WTC11 (cell line): ENCODE measurements around the gene MYMX. TPM values are rescaled to one million over a fixed set of nuclear protein-coding genes. Genes with fewer than 3 reads are reported as not detected.

Source experiments
- ATAC-seq: fragments of 200-7000 bp; cut with Tn5 transposase; 2 replicates; pipeline ENCODE4 v1.10.0; 2021; ENCODE audit warnings: mild to moderate bottlenecking, moderate library complexity
- CTCF ChIA-PET: fragments of 300-600 bp; sonication (Branson Sonifier 250); formaldehyde crosslinking; loops from one replicate; lab custom pipeline; 2021; ENCODE audit warnings: antibody characterized with exemption; lab: Charles Lee
- POLR2A ChIA-PET: fragments of 350-600 bp; sonication (Branson Sonifier 250); formaldehyde crosslinking; loops from one replicate; lab custom pipeline; 2021; ENCODE audit warnings: antibody characterized with exemption; lab: Charles Lee
- DNase-seq: peaks from one replicate; pipeline ENCODE4 v3.0.0; 2021; ENCODE audit warnings: low spot score
- H3K27ac Mint-ChIP-seq: 2 replicates; pipeline ENCODE4 v1.8.0; 2021; ENCODE audit warnings: mixed read lengths
- H3K27me3 Mint-ChIP-seq: 2 replicates; pipeline ENCODE4 v1.8.0; 2021; ENCODE audit warnings: low read depth, mild to moderate bottlenecking, moderate library complexity, mixed read lengths
- H3K36me3 Mint-ChIP-seq: 2 replicates; pipeline ENCODE4 v1.8.0; 2021; ENCODE audit warnings: mixed read lengths
- H3K4me1 Mint-ChIP-seq: 2 replicates; pipeline ENCODE4 v1.8.0; 2022; ENCODE audit warnings: mixed read lengths
- H3K4me3 Mint-ChIP-seq: 2 replicates; pipeline ENCODE4 v1.8.0; 2021; ENCODE audit warnings: mild to moderate bottlenecking, moderate library complexity, mixed read lengths
- H3K9me3 Mint-ChIP-seq: 2 replicates; pipeline ENCODE4 v1.8.0; 2021; ENCODE audit warnings: mixed read lengths
- ARID4B ChIP-seq: sonication (generic); formaldehyde crosslinking; IDR thresholded peaks from 2 replicates; pipeline ENCODE4 v1.8.0; 2023; ENCODE audit warnings: missing genetic modification reagents, mild to moderate bottlenecking, borderline replicate concordance
- CREB1 ChIP-seq: sonication (generic); formaldehyde crosslinking; IDR thresholded peaks from 2 replicates; pipeline ENCODE4 v1.8.0; 2023; ENCODE audit warnings: mild to moderate bottlenecking, missing genetic modification reagents
- CREM ChIP-seq: sonication (generic); formaldehyde crosslinking; IDR thresholded peaks from 2 replicates; pipeline ENCODE4 v1.8.1; 2022; ENCODE audit warnings: mild to moderate bottlenecking, missing genetic modification reagents, moderate library complexity
- CTCF ChIP-seq: fragments of 200-600 bp; IDR thresholded peaks from 2 replicates; pipeline ENCODE4 v1.8.0; 2022; ENCODE audit warnings: antibody characterized with exemption
- E2F4 ChIP-seq: sonication (generic); formaldehyde crosslinking; IDR thresholded peaks from 2 replicates; pipeline ENCODE4 v1.8.1; 2022; ENCODE audit warnings: low read depth, mild to moderate bottlenecking, moderate library complexity, missing genetic modification reagents, borderline replicate concordance
- FOXP1 ChIP-seq: sonication (generic); formaldehyde crosslinking; IDR thresholded peaks from 2 replicates; pipeline ENCODE4 v1.8.0; 2022; ENCODE audit warnings: missing genetic modification reagents, mild to moderate bottlenecking, moderate library complexity, borderline replicate concordance
- FOXP4 ChIP-seq: sonication (generic); formaldehyde crosslinking; IDR thresholded peaks from 2 replicates; pipeline ENCODE4 v1.8.0; 2022; ENCODE audit warnings: mild to moderate bottlenecking, missing genetic modification reagents
- GRHL2 ChIP-seq: fragments of 250-450 bp; sonication (Bioruptor Pico); IDR thresholded peaks from 2 replicates; pipeline ENCODE4 v1.8.0; 2022; ENCODE audit warnings: mild to moderate bottlenecking, moderate library complexity; ENCODE audit not compliant: insufficient replicate concordance, severe bottlenecking
- MLX ChIP-seq: sonication (generic); formaldehyde crosslinking; IDR thresholded peaks from 2 replicates; pipeline ENCODE4 v1.8.1; 2023; ENCODE audit warnings: mild to moderate bottlenecking, missing genetic modification reagents, moderate library complexity
- MXD4 ChIP-seq: fragments of 250-450 bp; sonication (Bioruptor Pico); IDR thresholded peaks from 2 replicates; pipeline ENCODE4 v1.8.0; 2021; ENCODE audit warnings: mild to moderate bottlenecking, moderate library complexity, borderline replicate concordance
- NR1H2 ChIP-seq: sonication (generic); formaldehyde crosslinking; IDR thresholded peaks from 2 replicates; pipeline ENCODE4 v1.9.0; 2021; ENCODE audit warnings: mild to moderate bottlenecking, moderate library complexity, missing genetic modification reagents
- OVOL2 ChIP-seq: fragments of 250-450 bp; sonication (Bioruptor Pico); IDR thresholded peaks from 2 replicates; pipeline ENCODE4 v1.9.0; 2021; ENCODE audit warnings: mild to moderate bottlenecking, borderline replicate concordance
- PREB ChIP-seq: sonication (generic); formaldehyde crosslinking; IDR thresholded peaks from 2 replicates; pipeline ENCODE4 v1.8.1; 2022; ENCODE audit warnings: mild to moderate bottlenecking, missing genetic modification reagents, moderate library complexity, borderline replicate concordance
- PRRX2 ChIP-seq: fragments of 250-450 bp; sonication (Bioruptor Pico); IDR thresholded peaks from 2 replicates; pipeline ENCODE4 v1.8.0; 2021; ENCODE audit warnings: mild to moderate bottlenecking
- RELA ChIP-seq: sonication (generic); formaldehyde crosslinking; IDR thresholded peaks from 2 replicates; pipeline ENCODE4 v1.8.1; 2022; ENCODE audit warnings: missing genetic modification reagents, mild to moderate bottlenecking, borderline replicate concordance
- SMAD3 ChIP-seq: sonication (generic); formaldehyde crosslinking; IDR thresholded peaks from 2 replicates; pipeline ENCODE4 v1.8.0; 2022; ENCODE audit warnings: missing genetic modification reagents, mild to moderate bottlenecking, borderline replicate concordance
- SMAD4 ChIP-seq: sonication (generic); formaldehyde crosslinking; IDR thresholded peaks from 2 replicates; pipeline ENCODE4 v1.8.0; 2022; ENCODE audit warnings: mild to moderate bottlenecking, missing genetic modification reagents
- SP1 ChIP-seq: sonication (generic); formaldehyde crosslinking; conservative IDR thresholded peaks from 2 replicates; pipeline ENCODE4 v1.8.1; 2022; ENCODE audit warnings: missing genetic modification reagents
- ZNF416 ChIP-seq: fragments of 250-450 bp; sonication (Bioruptor Pico); IDR thresholded peaks from 2 replicates; pipeline ENCODE4 v1.9.0; 2021; ENCODE audit warnings: mild to moderate bottlenecking, inconsistent platforms
- total RNA-seq: library from RNA; stranded (reverse); gene quantifications from 3 replicates; pipeline ENCODE4 v1.2.3, GENCODE V29; 2021

MYMX gene
- total RNA-seq, 1 experiment from 2014 or later: 3.9 TPM

- Mint-ChIP-seq H3K27me3 (peaks cover 8% of the 10 kb centered on the region), H3K4me1 (peaks cover 33% of the 10 kb centered on the region), H3K27ac (no peak overlapping the region), H3K4me3 (no peak overlapping the region), H3K9me3 (no peaks in the 10 kb centered on the region), H3K36me3 (no peaks in the 10 kb centered on the region)
- ATAC-seq (no peak), DNase-seq (no peak)
- TF ChIP-seq OVOL2: no peak
- TF ChIP-seq CREB1 (CRISPR knock-in tag): no peak
- TF ChIP-seq NR1H2 (CRISPR knock-in tag): no peak
- no peak for TF ChIP-seq SP1 (CRISPR knock-in tag)
- no peak for TF ChIP-seq PRRX2 (CRISPR knock-in tag)
- no peak for TF ChIP-seq FOXP4
- TF ChIP-seq PREB: no peak
- no peak for TF ChIP-seq RELA (CRISPR knock-in tag)
- ChIA-PET CTCF (interaction anchor here (2.3 to 4.4 kb wide), 3 partner anchors 10 to 52 kb away, joined by 7 to 28 read pairs (median 9); partner anchors contain the start of gene SLC29A1), POLR2A (interaction anchor here (1.3 to 1.9 kb wide), 2 partner anchors 36 to 64 kb away, joined by 4 to 5 read pairs; partner anchors contain the start of gene HSP90AB1)
These were observed 33.8 kb upstream of the MYMX start for GRCh38 chr6:44182911-44183390.

- TF ChIP-seq ARID4B (CRISPR knock-in tag) (no peak), MXD4 (CRISPR knock-in tag) (no peak), FOXP1 (CRISPR knock-in tag) (no peak), CREB1 (CRISPR knock-in tag) (no peak), FOXP4 (no peak), SMAD3 (CRISPR knock-in tag) (no peak), CTCF (no peak), MLX (CRISPR knock-in tag) (no peak), GRHL2 (CRISPR knock-in tag) (no peak), PRRX2 (CRISPR knock-in tag) (no peak), E2F4 (CRISPR knock-in tag) (no peak), SMAD4 (CRISPR knock-in tag) (no peak), ZNF416 (CRISPR knock-in tag) (no peak), CREM (CRISPR knock-in tag) (no peak)
- no peak for DNase-seq
These were observed 32.9 kb upstream of the MYMX start for GRCh38 chr6:44183783-44184182.

More at GRCh38 chr6:44183783-44184182, 32.9 kb upstream of the MYMX start:
- CTCF ChIA-PET: interaction anchor here (0.9 to 4.4 kb wide), 5 partner anchors 11 to 87 kb away, joined by 3 to 28 read pairs (median 7); partner anchors contain the start of gene SLC29A1
- Mint-ChIP-seq H3K27me3 (peaks cover 8% of the 10 kb centered on the region), H3K4me3 (no peak overlapping the region), H3K9me3 (no peaks in the 10 kb centered on the region), H3K36me3 (no peaks in the 10 kb centered on the region), H3K27ac (no peak overlapping the region), H3K4me1 (peaks cover 33% of the 10 kb centered on the region)
- ATAC-seq: peak; percentile 53
- POLR2A ChIA-PET: interaction anchor here (0.5 to 1.9 kb wide), 3 partner anchors 28 to 63 kb away, joined by 3 to 5 read pairs (median 4); partner anchors contain the start of gene HSP90AB1
